MM.1S (cell line): ENCODE results near the gene OVOL3.

Experiments used
- DNase-seq: peaks from one replicate; pipeline ENCODE4 v3.0.0-alpha.2; 2015
- H2AFZ ChIP-seq: fragments of 300-600 bp; sonication (generic); 2 replicates; pipeline ENCODE4 v1.6.0; 2016; ENCODE audit warnings: antibody characterized with exemption, low read length
- H3F3A ChIP-seq: fragments of 300-600 bp; sonication (generic); 2 replicates; pipeline ENCODE4 v1.6.1; 2016; ENCODE audit warnings: mild to moderate bottlenecking, antibody characterized with exemption, low read length, moderate library complexity, mixed read lengths; ENCODE audit not compliant: insufficient read depth
- H3K27ac ChIP-seq: fragments of 300-600 bp; sonication (generic); 2 replicates; pipeline ENCODE4 v1.5.1; 2016; ENCODE audit warnings: mild to moderate bottlenecking, low read length
- H3K27me3 ChIP-seq: fragments of 300-600 bp; sonication (generic); replicated peaks from 2 replicates; pipeline ENCODE4 v1.6.0; 2016; ENCODE audit warnings: low read length; ENCODE audit not compliant: insufficient read depth
- H3K36me3 ChIP-seq: fragments of 300-600 bp; sonication (generic); replicated peaks from 2 replicates; pipeline ENCODE4 v1.6.1; 2016; ENCODE audit warnings: mild to moderate bottlenecking, low read length, mixed read lengths; ENCODE audit not compliant: insufficient read depth
- H3K4me1 ChIP-seq: fragments of 300-600 bp; sonication (generic); 2 replicates; pipeline ENCODE4 v1.6.1; 2016; ENCODE audit warnings: low read length, mixed read lengths
- H3K4me2 ChIP-seq: fragments of 300-600 bp; sonication (generic); 2 replicates; pipeline ENCODE4 v1.6.0; 2016; ENCODE audit warnings: low read depth, low read length
- H3K4me3 ChIP-seq: fragments of 300-600 bp; sonication (generic); 2 replicates; pipeline ENCODE4 v1.5.1; 2016; ENCODE audit warnings: low read length, mixed read lengths
- H3K79me2 ChIP-seq: fragments of 300-600 bp; sonication (generic); 2 replicates; pipeline ENCODE4 v1.6.1; 2016; ENCODE audit warnings: mixed run types, low read length, mixed read lengths
- H3K9ac ChIP-seq: fragments of 300-600 bp; sonication (generic); 2 replicates; pipeline ENCODE4 v1.6.1; 2016; ENCODE audit warnings: low read length, mixed read lengths
- H3K9me2 ChIP-seq: fragments of 300-600 bp; sonication (generic); replicated peaks from 2 replicates; pipeline ENCODE4 v1.6.1; 2016; ENCODE audit warnings: mild to moderate bottlenecking, low read length, mixed read lengths; ENCODE audit not compliant: insufficient read depth
- H3K9me3 ChIP-seq: fragments of 300-600 bp; sonication (generic); replicated peaks from 2 replicates; pipeline ENCODE4 v1.6.1; 2016; ENCODE audit warnings: mild to moderate bottlenecking, low read length, mixed read lengths; ENCODE audit not compliant: insufficient read depth
- H4K20me1 ChIP-seq: fragments of 300-600 bp; sonication (generic); 2 replicates; pipeline ENCODE4 v1.6.1; 2016; ENCODE audit warnings: mild to moderate bottlenecking, low read length, moderate library complexity, mixed read lengths; ENCODE audit not compliant: insufficient read depth
- EZH2 ChIP-seq: fragments of 300-600 bp; sonication (generic); optimal IDR thresholded peaks from 2 replicates; pipeline ENCODE3; 2017; ENCODE audit warnings: low read depth, mild to moderate bottlenecking, antibody characterized with exemption, low read length, mixed read lengths
- EZH2phosphoT487 ChIP-seq: fragments of 300-600 bp; sonication (generic); IDR thresholded peaks from 2 replicates; pipeline ENCODE4 v1.6.1; 2018; ENCODE audit warnings: antibody characterized with exemption, low read length
- TF ChIP-seq, protein P1 (sequence below): fragments of 300-600 bp; sonication (generic); IDR thresholded peaks from 2 replicates; pipeline ENCODE4 v1.5.1; 2016; ENCODE audit warnings: antibody characterized with exemption, low read length, mixed read lengths

The OVOL3 gene

DNA sequence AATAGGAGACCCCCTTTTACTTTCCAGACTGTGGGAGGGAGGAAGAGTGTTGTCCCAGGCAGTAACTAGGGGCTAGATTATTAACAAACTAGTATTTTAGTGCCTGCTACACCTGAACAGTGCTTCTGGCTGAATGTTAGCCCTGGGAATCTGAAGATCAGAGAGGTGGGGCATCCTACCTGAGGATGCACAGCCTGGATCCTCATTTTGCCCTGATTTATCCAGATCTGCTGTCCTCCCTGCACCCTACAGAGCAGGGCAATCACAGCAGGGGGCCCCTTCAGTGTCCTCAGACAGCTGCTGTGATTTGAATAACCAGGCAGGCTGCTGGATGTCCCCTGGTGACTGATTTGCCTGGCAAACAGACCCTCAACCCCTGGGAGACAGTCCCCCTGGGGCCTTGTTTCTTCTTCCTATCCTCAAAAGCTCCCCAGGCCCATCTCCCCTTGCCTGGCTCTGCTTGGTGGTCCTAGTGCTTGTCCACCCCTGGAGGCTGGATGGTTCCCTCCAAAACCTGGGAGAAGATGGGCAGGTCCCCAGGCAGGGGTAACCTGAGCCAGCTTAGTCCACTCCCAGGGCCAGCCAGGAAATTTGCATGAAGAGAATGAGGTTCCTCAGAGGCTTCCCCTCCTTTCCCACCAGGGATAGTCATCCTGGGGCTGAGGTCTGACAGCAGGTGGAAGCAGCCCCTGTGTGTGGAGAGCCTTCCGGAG, at the start of gene OVOL3:
TSS of gene OVOL3 (plus strand) at position 657 of the 713 bp plus-strand sequence. CDS start 60 bp downstream, outside the sequence.
- H3K4me2 ChIP-seq: no peak within 1 kb of the TSS
- H3K27ac ChIP-seq: no peak within 1 kb of the TSS

DNA sequence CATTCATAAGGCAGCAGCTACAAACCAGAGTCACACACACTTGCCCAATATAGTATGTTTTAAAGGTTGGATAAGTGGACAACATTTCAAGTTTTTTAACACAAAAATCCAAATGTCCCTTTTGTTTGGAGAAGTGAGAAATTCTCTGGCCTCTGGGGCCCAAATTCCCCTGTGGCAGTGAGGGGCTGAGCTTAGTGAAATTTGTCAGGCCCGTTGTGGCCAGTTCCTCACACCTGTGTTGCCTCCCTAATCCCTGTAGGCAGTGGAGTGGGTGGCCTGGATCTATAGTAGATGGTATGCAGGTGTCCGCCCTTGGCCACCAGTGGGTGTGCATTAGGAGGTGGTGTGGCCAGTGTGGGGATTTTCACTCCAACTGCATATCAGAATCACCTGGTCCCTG, 49.6 kb upstream of the OVOL3 start:
- H3F3A ChIP-seq: no peaks in the 10 kb centered on the region
- no peak overlapping the region for H2AFZ ChIP-seq
- no peaks in the 10 kb centered on the region for H3K27me3 ChIP-seq
- TF ChIP-seq, protein P1, sequence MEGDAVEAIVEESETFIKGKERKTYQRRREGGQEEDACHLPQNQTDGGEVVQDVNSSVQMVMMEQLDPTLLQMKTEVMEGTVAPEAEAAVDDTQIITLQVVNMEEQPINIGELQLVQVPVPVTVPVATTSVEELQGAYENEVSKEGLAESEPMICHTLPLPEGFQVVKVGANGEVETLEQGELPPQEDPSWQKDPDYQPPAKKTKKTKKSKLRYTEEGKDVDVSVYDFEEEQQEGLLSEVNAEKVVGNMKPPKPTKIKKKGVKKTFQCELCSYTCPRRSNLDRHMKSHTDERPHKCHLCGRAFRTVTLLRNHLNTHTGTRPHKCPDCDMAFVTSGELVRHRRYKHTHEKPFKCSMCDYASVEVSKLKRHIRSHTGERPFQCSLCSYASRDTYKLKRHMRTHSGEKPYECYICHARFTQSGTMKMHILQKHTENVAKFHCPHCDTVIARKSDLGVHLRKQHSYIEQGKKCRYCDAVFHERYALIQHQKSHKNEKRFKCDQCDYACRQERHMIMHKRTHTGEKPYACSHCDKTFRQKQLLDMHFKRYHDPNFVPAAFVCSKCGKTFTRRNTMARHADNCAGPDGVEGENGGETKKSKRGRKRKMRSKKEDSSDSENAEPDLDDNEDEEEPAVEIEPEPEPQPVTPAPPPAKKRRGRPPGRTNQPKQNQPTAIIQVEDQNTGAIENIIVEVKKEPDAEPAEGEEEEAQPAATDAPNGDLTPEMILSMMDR: no peak
- TF ChIP-seq EZH2: no peak
- TF ChIP-seq EZH2phosphoT487: no peak
- H3K9me2 ChIP-seq: no peaks in the 10 kb centered on the region
- H3K9ac ChIP-seq: no peak overlapping the region
- peaks cover 6% of the 10 kb centered on the region; the same call in 1 of the 2 replicates for H3K36me3 ChIP-seq
- H3K4me1 ChIP-seq: no peaks in the 10 kb centered on the region
- no peak for DNase-seq
- H3K9me3 ChIP-seq: no peaks in the 10 kb centered on the region
- no peak overlapping the region for H3K27ac ChIP-seq
- H3K4me2 ChIP-seq: no peak overlapping the region
- no peaks in the 10 kb centered on the region for H4K20me1 ChIP-seq
- H3K4me3 ChIP-seq: no peak overlapping the region
- H3K79me2 ChIP-seq: peaks cover 55% of the 10 kb centered on the region

More for the DNA sequence above, at the start of gene OVOL3:
- Histone ChIP-seq H3K4me3 (no peak within 1 kb of the TSS), H3F3A (no peaks in the 10 kb centered on the region; the same call in 1 of the 2 replicates), H4K20me1 (no peaks in the 10 kb centered on the region), H3K4me1 (0 out of 2 replicates have a peak, but pooled peaks cover 5% of the 10 kb centered on the region), H3K36me3 (no peaks in the 10 kb centered on the region), H3K9me3 (no peaks in the 10 kb centered on the region), H2AFZ (no peak within 1 kb of the TSS), H3K9me2 (no peaks in the 10 kb centered on the region), H3K27me3 (no peaks in the 10 kb centered on the region), H3K9ac (no peak within 1 kb of the TSS), H3K79me2 (peaks cover 14% of the 10 kb centered on the region)
- no peak for TF ChIP-seq EZH2
- TF ChIP-seq, protein P1: no peak
- no peak for TF ChIP-seq EZH2phosphoT487
- no peak for DNase-seq

DNA sequence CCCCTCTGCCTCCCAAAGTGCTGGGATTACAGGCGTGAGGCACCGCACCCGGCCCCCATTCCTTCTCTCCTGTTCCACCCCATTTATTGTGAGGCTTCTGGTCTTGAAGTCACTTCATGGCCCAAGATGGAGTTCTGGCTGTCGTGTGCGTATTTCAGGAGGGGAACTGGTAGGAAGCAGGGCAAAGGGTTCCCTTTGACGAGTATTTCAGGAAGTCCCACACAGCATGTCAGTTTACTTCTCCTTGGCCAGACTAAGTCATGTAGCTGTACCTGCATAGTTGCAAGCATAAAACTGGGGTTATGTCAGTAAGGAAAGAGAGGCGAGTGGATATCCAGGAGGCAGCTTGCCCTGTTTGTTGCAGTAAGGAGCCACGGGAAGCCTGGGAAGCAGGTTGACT, 46.1 kb upstream of the OVOL3 start:
- H4K20me1 ChIP-seq: no peaks in the 10 kb centered on the region
- no peaks in the 10 kb centered on the region for H3K9me2 ChIP-seq
- DNase-seq: no peak
- H3K79me2 ChIP-seq: peaks cover 20% of the 10 kb centered on the region
- TF ChIP-seq, protein P1: no peak
- TF ChIP-seq EZH2 (no peak), EZH2phosphoT487 (no peak)
- no peaks in the 10 kb centered on the region for H3F3A ChIP-seq
- no peak overlapping the region for H3K27ac ChIP-seq
- H3K27me3 ChIP-seq: no peaks in the 10 kb centered on the region
- no peak overlapping the region for H2AFZ ChIP-seq
- H3K9me3 ChIP-seq: no peaks in the 10 kb centered on the region
- H3K4me1 ChIP-seq: no peaks in the 10 kb centered on the region
- H3K4me2 ChIP-seq: no peak overlapping the region
- no peak overlapping the region for H3K9ac ChIP-seq
- no peak overlapping the region for H3K4me3 ChIP-seq
- peaks cover 2% of the 10 kb centered on the region; the same call in 1 of the 2 replicates for H3K36me3 ChIP-seq
